Activated naive CD4-positive, alpha-beta T cell treated with anti-CD3 and anti-CD28 coated beads, Interleukin-2, amount 50 U/mL, for 24 hours (primary cell): Measurements from ENCODE around the gene GCM1.

Experiments
- H3K27ac Mint-ChIP-seq: one replicate; pipeline ENCODE4 v1.8.0; 2021; ENCODE audit warnings: mild to moderate bottlenecking, mixed read lengths
- H3K27me3 Mint-ChIP-seq: one replicate; pipeline ENCODE4 v1.8.0; 2021; ENCODE audit warnings: mixed read lengths
- H3K36me3 Mint-ChIP-seq: one replicate; pipeline ENCODE4 v1.8.0; 2021; ENCODE audit warnings: mixed read lengths
- H3K4me1 Mint-ChIP-seq: one replicate; pipeline ENCODE4 v1.8.0; 2021; ENCODE audit warnings: mixed read lengths
- H3K4me3 Mint-ChIP-seq: one replicate; pipeline ENCODE4 v1.8.0; 2021; ENCODE audit warnings: mild to moderate bottlenecking, mixed read lengths
- H3K9me3 Mint-ChIP-seq: one replicate; pipeline ENCODE4 v1.8.0; 2021; ENCODE audit warnings: mixed read lengths

Gene GCM1, protein sequence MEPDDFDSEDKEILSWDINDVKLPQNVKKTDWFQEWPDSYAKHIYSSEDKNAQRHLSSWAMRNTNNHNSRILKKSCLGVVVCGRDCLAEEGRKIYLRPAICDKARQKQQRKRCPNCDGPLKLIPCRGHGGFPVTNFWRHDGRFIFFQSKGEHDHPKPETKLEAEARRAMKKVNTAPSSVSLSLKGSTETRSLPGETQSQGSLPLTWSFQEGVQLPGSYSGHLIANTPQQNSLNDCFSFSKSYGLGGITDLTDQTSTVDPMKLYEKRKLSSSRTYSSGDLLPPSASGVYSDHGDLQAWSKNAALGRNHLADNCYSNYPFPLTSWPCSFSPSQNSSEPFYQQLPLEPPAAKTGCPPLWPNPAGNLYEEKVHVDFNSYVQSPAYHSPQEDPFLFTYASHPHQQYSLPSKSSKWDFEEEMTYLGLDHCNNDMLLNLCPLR

GRCh38 chr6:53148684-53149083 is at the start of gene GCM1:
GCM1 (minus strand) TSS chr6:53148841; CDS start chr6:53145632, 3,209 bp downstream.
- Mint-ChIP-seq H3K4me3 (no peak within 1 kb of the TSS), H3K9me3 (no peaks in the 10 kb centered on the region), H3K36me3 (no peaks in the 10 kb centered on the region), H3K4me1 (no peaks in the 10 kb centered on the region), H3K27ac (no peak within 1 kb of the TSS), H3K27me3 (no peaks in the 10 kb centered on the region)

- no peaks in the 10 kb centered on the region for H3K9me3 Mint-ChIP-seq
- H3K36me3 Mint-ChIP-seq: no peaks in the 10 kb centered on the region
- H3K4me3 Mint-ChIP-seq: no peak overlapping the region
- H3K4me1 Mint-ChIP-seq: peaks cover 8% of the 10 kb centered on the region
- no peaks in the 10 kb centered on the region for H3K27me3 Mint-ChIP-seq
- H3K27ac Mint-ChIP-seq: no peak overlapping the region
These were observed 48.9 kb upstream of the GCM1 start for GRCh38 chr6:53197553-53197952.

- peaks cover 14% of the 10 kb centered on the region for H3K4me1 Mint-ChIP-seq
- H3K4me3 Mint-ChIP-seq: no peak overlapping the region
- no peak overlapping the region for H3K27ac Mint-ChIP-seq
- no peaks in the 10 kb centered on the region for H3K27me3 Mint-ChIP-seq
- H3K36me3 Mint-ChIP-seq: no peaks in the 10 kb centered on the region
- H3K9me3 Mint-ChIP-seq: no peaks in the 10 kb centered on the region
These were observed 46.4 kb upstream of the GCM1 start for GRCh38 chr6:53195048-53195447.

- Mint-ChIP-seq H3K27me3 (no peaks in the 10 kb centered on the region), H3K27ac (no peak overlapping the region), H3K4me1 (peaks cover 23% of the 10 kb centered on the region), H3K36me3 (no peaks in the 10 kb centered on the region), H3K9me3 (no peaks in the 10 kb centered on the region), H3K4me3 (no peak overlapping the region)
These were observed 44.1 kb upstream of the GCM1 start for GRCh38 chr6:53192682-53193188.

DNA sequence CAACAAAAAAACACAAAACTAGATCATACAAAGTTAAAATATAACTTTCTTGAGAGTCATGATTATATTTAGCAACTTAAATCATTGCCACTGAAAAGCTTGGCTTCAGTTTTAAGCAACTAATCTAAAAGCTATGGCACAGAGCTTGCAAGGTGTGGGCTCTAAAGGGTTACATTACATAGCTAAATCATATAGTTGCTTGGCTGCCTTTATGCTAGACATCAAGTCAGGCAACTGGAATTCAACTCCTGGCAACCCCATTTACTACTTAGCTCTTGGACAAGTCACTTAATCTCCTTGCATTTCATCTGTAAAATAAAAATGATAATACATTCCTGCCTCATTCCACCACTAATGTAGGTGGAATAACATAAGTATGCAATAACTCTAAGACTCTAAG is 40.9 kb upstream of the GCM1 start:
- H3K27me3 Mint-ChIP-seq: no peaks in the 10 kb centered on the region
- no peak overlapping the region for H3K4me3 Mint-ChIP-seq
- no peaks in the 10 kb centered on the region for H3K36me3 Mint-ChIP-seq
- peaks cover 31% of the 10 kb centered on the region for H3K4me1 Mint-ChIP-seq
- no peaks in the 10 kb centered on the region for H3K9me3 Mint-ChIP-seq
- H3K27ac Mint-ChIP-seq: no peak overlapping the region

DNA sequence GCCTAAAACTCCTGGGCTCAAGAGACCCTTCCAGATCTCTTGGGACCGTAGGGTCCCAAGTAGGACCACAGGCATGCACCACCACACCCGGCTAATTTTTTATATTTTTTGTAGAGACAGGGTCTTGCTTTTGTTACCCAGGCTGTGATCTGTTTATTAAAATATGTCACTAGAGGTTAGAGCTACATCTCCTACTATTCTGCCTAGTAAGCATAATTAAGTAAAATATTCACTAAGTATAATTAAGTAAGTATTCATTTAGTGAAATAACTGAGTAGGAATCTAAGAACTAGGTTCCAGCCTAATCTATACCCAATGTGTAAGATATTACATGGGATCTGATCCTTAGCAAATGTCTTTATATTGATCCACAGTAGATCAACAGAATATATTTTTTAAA is 40.2 kb upstream of the GCM1 start:
- peak overlapping the region; percentile 86 for H3K27ac Mint-ChIP-seq
- peak overlapping the region; percentile 78 for H3K4me3 Mint-ChIP-seq
- peaks cover 36% of the 10 kb centered on the region for H3K4me1 Mint-ChIP-seq
- H3K9me3 Mint-ChIP-seq: no peaks in the 10 kb centered on the region
- H3K27me3 Mint-ChIP-seq: no peaks in the 10 kb centered on the region
- H3K36me3 Mint-ChIP-seq: no peaks in the 10 kb centered on the region

GRCh38 chr6:53180678-53181077 is 32.0 kb upstream of the GCM1 start:
- Mint-ChIP-seq H3K4me3 (no peak overlapping the region), H3K9me3 (no peaks in the 10 kb centered on the region), H3K4me1 (peaks cover 29% of the 10 kb centered on the region), H3K36me3 (no peaks in the 10 kb centered on the region), H3K27ac (no peak overlapping the region), H3K27me3 (no peaks in the 10 kb centered on the region)

GRCh38 chr6:53179961-53180651 is 31.5 kb upstream of the GCM1 start:
- Mint-ChIP-seq H3K4me1 (peaks cover 29% of the 10 kb centered on the region), H3K27me3 (no peaks in the 10 kb centered on the region), H3K36me3 (no peaks in the 10 kb centered on the region), H3K27ac (peak overlapping the region; percentile 86), H3K9me3 (no peaks in the 10 kb centered on the region), H3K4me3 (peak overlapping the region; percentile 40)

DNA sequence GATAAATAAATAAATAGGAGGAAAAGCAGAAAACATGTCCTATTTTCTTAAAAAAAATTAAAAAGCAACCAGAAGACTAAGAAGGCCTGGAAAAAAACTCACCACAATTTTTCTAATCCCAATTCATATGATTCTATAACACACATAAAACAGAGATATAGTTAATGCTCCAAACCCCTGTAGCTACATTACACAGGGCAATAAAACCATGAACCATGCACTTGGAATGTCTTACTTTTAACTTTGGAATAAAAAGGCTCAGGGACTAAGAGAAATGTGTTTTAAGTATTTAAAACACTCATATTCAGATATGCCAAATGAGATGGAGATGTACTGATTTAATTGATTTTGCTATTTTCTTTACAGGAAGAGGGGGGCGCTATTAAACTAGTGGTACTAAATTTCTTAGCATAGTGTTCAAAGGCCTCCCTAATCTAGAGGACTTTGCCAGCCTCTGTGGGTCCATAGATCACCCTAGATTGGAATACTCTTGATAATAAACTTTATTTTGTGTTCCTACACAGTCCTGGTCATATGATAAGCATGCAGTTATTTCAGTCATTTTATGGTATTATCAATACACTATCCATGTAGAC is 30.3 kb upstream of the GCM1 start:
- no peak overlapping the region for H3K27ac Mint-ChIP-seq
- peaks cover 24% of the 10 kb centered on the region for H3K4me1 Mint-ChIP-seq
- H3K4me3 Mint-ChIP-seq: no peak overlapping the region
- no peaks in the 10 kb centered on the region for H3K9me3 Mint-ChIP-seq
- H3K27me3 Mint-ChIP-seq: no peaks in the 10 kb centered on the region
- H3K36me3 Mint-ChIP-seq: no peaks in the 10 kb centered on the region

DNA sequence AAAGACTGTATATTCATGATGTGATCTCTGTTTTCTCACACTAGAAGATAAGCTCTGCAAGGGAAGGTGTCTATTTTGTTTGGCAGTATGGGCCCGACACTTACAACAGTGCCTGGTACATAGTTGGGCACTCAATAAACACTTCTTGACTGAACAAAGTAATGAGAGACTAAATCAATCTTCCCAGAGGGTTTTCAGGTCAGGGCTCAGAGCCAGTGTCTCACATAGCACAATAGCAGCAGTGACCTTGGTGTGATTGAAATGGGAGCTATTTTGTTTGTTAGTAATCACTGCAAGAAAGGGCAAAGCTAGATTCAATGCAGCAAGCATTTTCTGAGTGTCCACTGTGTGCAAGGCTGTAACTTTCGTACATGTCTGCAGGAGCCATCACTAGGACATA is 26.4 kb upstream of the GCM1 start:
- no peaks in the 10 kb centered on the region for H3K36me3 Mint-ChIP-seq
- peaks cover 9% of the 10 kb centered on the region for H3K4me1 Mint-ChIP-seq
- H3K4me3 Mint-ChIP-seq: no peak overlapping the region
- H3K27ac Mint-ChIP-seq: no peak overlapping the region
- no peaks in the 10 kb centered on the region for H3K27me3 Mint-ChIP-seq
- no peaks in the 10 kb centered on the region for H3K9me3 Mint-ChIP-seq

DNA sequence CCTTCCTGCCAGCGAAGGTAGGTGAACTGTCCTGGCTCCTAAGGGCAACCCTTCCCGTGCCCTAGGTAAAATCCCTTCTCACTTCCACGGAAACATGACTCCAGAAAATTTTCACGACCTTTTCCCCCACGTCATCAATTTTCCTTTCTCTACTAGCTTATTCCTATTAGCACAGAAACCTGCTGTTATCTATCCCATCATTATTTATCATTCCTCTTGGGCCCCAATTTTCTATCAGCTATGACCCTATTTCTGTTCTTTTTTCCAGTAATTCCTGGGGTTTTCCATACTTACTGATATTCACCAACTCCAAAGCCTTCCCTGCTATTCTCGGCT is 23.8 kb upstream of the GCM1 start:
- no peaks in the 10 kb centered on the region for H3K36me3 Mint-ChIP-seq
- H3K4me3 Mint-ChIP-seq: no peak overlapping the region
- H3K27ac Mint-ChIP-seq: no peak overlapping the region
- no peaks in the 10 kb centered on the region for H3K4me1 Mint-ChIP-seq
- H3K27me3 Mint-ChIP-seq: no peaks in the 10 kb centered on the region
- no peaks in the 10 kb centered on the region for H3K9me3 Mint-ChIP-seq

DNA sequence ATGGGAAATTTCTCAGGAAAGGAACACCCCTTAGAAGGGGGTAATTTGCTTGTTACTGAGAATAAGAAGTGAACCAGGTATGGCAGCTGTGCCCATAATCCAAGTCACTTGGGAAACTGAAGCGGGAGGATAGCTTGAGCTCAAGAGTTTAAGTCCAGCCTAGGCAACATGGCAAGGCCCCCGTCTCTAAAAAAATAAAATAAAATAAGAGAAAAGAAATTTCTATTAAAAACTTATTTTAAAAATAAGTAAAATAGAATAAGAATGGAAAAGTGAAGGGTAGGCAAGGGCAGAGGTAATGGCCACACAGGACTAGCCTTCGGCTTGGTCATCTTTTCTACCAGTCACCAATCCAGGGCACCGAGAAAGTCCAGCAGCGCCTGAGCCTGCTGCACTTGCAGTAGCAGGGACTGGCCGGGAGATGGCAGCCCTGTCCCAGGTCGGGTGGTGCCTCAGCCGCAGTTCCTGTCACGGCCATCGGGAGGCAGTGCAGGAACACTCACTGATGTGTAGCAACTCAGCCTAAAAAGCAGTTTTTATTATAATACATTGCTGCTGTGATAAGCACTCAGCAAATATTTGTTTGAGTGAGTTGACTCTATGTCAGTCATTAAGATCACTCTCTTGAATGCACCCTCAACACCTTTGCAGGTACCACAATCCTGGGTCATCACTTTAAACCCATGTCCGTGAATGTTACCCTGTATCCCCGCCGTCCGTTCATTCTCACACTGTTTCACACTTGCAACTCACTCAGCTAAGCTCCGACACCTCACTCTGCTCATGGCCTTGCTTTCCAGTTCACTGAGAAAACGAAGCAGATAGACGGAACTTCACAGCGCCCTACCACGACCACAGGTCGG is 23.2 kb upstream of the GCM1 start:
- Mint-ChIP-seq H3K27me3 (no peaks in the 10 kb centered on the region), H3K4me1 (no peaks in the 10 kb centered on the region), H3K9me3 (no peaks in the 10 kb centered on the region), H3K4me3 (no peak overlapping the region), H3K36me3 (no peaks in the 10 kb centered on the region), H3K27ac (no peak overlapping the region)

- Mint-ChIP-seq H3K9me3 (no peaks in the 10 kb centered on the region), H3K27ac (no peak overlapping the region), H3K27me3 (no peaks in the 10 kb centered on the region), H3K36me3 (no peaks in the 10 kb centered on the region), H3K4me1 (no peaks in the 10 kb centered on the region), H3K4me3 (no peak overlapping the region)
These were observed 20.1 kb upstream of the GCM1 start for GRCh38 chr6:53168516-53169267.

DNA sequence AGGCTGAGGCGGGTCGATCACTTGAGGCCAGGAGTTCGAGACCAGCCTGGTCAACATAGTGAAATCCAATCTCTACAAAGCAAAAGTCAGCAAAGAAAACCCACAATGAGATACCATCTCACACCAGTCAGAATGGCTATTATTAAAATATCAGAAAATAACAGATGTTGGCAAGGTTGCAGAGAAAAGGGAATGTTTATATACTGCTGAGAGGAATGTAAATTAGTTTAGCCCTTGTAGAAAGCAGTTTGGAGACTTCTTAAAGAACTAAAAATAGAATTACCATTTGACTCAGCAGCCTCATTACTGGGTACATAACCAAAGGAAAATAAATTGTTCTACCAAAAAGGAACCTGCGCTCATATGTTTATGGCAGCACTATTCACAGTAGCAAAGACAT is 16.7 kb upstream of the GCM1 start:
- Mint-ChIP-seq H3K27ac (no peak overlapping the region), H3K9me3 (no peaks in the 10 kb centered on the region), H3K36me3 (no peaks in the 10 kb centered on the region), H3K27me3 (no peaks in the 10 kb centered on the region), H3K4me3 (no peak overlapping the region), H3K4me1 (peaks cover 10% of the 10 kb centered on the region)

DNA sequence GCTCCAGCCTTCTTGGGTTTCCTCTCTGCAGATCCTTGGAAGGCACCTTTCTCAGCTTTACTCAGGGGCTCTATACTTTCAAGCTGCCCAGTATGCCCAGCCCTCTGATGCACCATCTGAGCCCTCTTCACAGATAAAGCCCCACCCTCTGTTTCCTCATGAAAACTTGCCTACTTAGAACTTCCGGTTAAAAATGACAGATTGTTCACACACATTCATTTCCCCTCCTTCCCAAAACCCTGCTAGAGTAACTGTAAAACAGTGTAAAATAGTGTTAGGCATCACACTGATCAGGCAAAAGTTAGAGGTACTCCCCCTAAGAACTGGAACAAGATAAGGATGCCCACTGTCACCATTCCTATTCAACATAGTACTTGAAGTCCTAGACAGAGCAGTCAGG is 14.0 kb upstream of the GCM1 start:
- H3K27me3 Mint-ChIP-seq: no peaks in the 10 kb centered on the region

More for the DNA sequence above, 14.0 kb upstream of the GCM1 start:
- no peaks in the 10 kb centered on the region for H3K9me3 Mint-ChIP-seq
- H3K36me3 Mint-ChIP-seq: no peaks in the 10 kb centered on the region
- H3K4me3 Mint-ChIP-seq: no peak overlapping the region
- H3K4me1 Mint-ChIP-seq: peaks cover 10% of the 10 kb centered on the region
- H3K27ac Mint-ChIP-seq: no peak overlapping the region
